ENCODE measurements around the gene NEBL. TPM values are rescaled to one million over a fixed set of nuclear protein-coding genes. Genes with fewer than 3 reads are reported as not detected.
A peak's percentile ranks its signal among the peaks of the same experiment; 100 is the strongest.

NEBL gene
- total and polyA plus RNA-seq, 2 of the 4 experiments (the other 2 are of a cell fraction), result under 0.01 TPM

GRCh38 chr10:20874261-20874660, 22.9 kb downstream of the NEBL start:
- Histone ChIP-seq H3K18ac (ENCODE audit: low read depth, low read length) (no peak overlapping the region), H3K14ac (replicated peaks; ENCODE audit: low read depth, low read length) (no peak overlapping the region), H2AK9ac (replicated peaks; ENCODE audit: low read depth, low read length, poor library complexity) (peak overlapping the region; percentile 55), H3K9me3 (ENCODE audit: control insufficient read depth, insufficient read depth, low read length) (0 out of 2 replicates have a peak, but pooled peaks cover 2% of the 10 kb centered on the region), H3K23ac (ENCODE audit: low read depth, low read length) (no peak overlapping the region), H3K4me2 (ENCODE audit: low read depth, low read length) (no peak overlapping the region), H3K4ac (ENCODE audit: low read depth, low read length) (no peak overlapping the region), H3K36me3 (ENCODE audit: control insufficient read depth, insufficient read depth, low read length) (no peaks in the 10 kb centered on the region), H2AK5ac (ENCODE audit: low read depth, low read length) (no peak overlapping the region), H4K91ac (ENCODE audit: insufficient read depth, low read depth, low read length) (no peak overlapping the region), H3K4me1 (ENCODE audit: control insufficient read depth, insufficient read depth, low read length) (no peaks in the 10 kb centered on the region), H3K79me1 (ENCODE audit: low read depth in 1 of 2, low read length in 2 of 2) (no peaks in the 10 kb centered on the region), H3K4me3 (ENCODE audit: insufficient read depth, low read depth, low read length) (no peak overlapping the region), H2BK5ac (ENCODE audit: low read depth, low read length, poor library complexity, severe bottlenecking) (no peak overlapping the region), H2BK120ac (ENCODE audit: low read depth, low read length) (no peak overlapping the region), H4K8ac (ENCODE audit: low read depth in 2 of 2, low read length in 2 of 2) (no peak overlapping the region), H3K27me3 (ENCODE audit: control insufficient read depth, insufficient read depth, low read length) (no peaks in the 10 kb centered on the region), H2BK20ac (ENCODE audit: low read depth, low read length) (no peak overlapping the region), H4K5ac (ENCODE audit: low read depth, low read length) (no peak overlapping the region), H2AFZ (replicated peaks; ENCODE audit: low read length, poor library complexity) (no peak overlapping the region), H3K9me1 (ENCODE audit: insufficient read depth, low read length) (no peaks in the 10 kb centered on the region), H3K9ac (ENCODE audit: low read depth, low read length) (no peak overlapping the region), H3K56ac (ENCODE audit: extremely low read depth, insufficient read depth, low read length) (no peak overlapping the region), H4K20me1 (ENCODE audit: insufficient read depth, low read length) (no peaks in the 10 kb centered on the region), H2BK15ac (ENCODE audit: low read depth, low read length) (no peak overlapping the region), H3K27ac (ENCODE audit: insufficient read depth, low read length) (no peak overlapping the region)
- ATAC-seq (ENCODE audit: low read depth) (no peak), DNase-seq (no peak)
- BruUV-seq (replicated peaks), result no TSS peak
- in situ Hi-C loops (cut with MboI; ENCODE audit: low sequenced_read_pairs), result no loop called here
- POLR2A ChIA-PET (ENCODE audit: unreplicated experiment), result no interaction called here
- CTCF ChIA-PET, result interaction anchor here (0.6 kb wide), 1 partner anchor 29 kb away, joined by 3 read pairs; no protein-coding TSS in a partner anchor
- intact Hi-C loops (cut with micrococcal nuclease), result no loop called here
- WGBS, 2 experiments (ENCODE audit: extremely low coverage in 2 of 2, insufficient read length in 1 of 2), result no CpG with 5 or more reads among the region's 2 CpGs
- TF ChIP-seq FOS (IDR thresholded peaks at IDR 0.05; ENCODE audit: low read depth, low read length) (no peak), CHD1 (IDR thresholded peaks at IDR 0.05; ENCODE audit: low read depth, low read length) (no peak), USF2 (IDR thresholded peaks at IDR 0.05; ENCODE audit: low read depth, low read length) (no peak), BHLHE40 (IDR thresholded peaks at IDR 0.05; ENCODE audit: low read depth, low read length) (no peak), MAFK (IDR thresholded peaks at IDR 0.05; ENCODE audit: low read depth, low read length) (no peak), CEBPB (IDR thresholded peaks at IDR 0.05; ENCODE audit: low read depth, low read length) (no peak), NFE2L2 (IDR thresholded peaks at IDR 0.05; ENCODE audit: low read depth, low read length) (no peak), RAD21 (IDR thresholded peaks at IDR 0.05; ENCODE audit: low read length) (no peak), RFX5 (IDR thresholded peaks at IDR 0.05; ENCODE audit: low read depth, low read length) (no peak), MAZ (IDR thresholded peaks at IDR 0.05; ENCODE audit: borderline replicate concordance, low read depth, low read length) (no peak), MXI1 (IDR thresholded peaks at IDR 0.05; ENCODE audit: borderline replicate concordance, low read depth, low read length) (no peak), RCOR1 (IDR thresholded peaks at IDR 0.05; ENCODE audit: insufficient replicate concordance, low read length) (no peak), SMC3 (IDR thresholded peaks at IDR 0.05; ENCODE audit: low read depth, low read length) (no peak), POLR2A (IDR thresholded peaks at IDR 0.05; ENCODE audit: low read depth, low read length) (no peak)
- TF ChIP-seq, protein P1, sequence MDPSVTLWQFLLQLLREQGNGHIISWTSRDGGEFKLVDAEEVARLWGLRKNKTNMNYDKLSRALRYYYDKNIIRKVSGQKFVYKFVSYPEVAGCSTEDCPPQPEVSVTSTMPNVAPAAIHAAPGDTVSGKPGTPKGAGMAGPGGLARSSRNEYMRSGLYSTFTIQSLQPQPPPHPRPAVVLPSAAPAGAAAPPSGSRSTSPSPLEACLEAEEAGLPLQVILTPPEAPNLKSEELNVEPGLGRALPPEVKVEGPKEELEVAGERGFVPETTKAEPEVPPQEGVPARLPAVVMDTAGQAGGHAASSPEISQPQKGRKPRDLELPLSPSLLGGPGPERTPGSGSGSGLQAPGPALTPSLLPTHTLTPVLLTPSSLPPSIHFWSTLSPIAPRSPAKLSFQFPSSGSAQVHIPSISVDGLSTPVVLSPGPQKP (IDR thresholded peaks at IDR 0.05; ENCODE audit: borderline replicate concordance, low read depth, low read length), result no peak
- TF ChIP-seq, protein P2, sequence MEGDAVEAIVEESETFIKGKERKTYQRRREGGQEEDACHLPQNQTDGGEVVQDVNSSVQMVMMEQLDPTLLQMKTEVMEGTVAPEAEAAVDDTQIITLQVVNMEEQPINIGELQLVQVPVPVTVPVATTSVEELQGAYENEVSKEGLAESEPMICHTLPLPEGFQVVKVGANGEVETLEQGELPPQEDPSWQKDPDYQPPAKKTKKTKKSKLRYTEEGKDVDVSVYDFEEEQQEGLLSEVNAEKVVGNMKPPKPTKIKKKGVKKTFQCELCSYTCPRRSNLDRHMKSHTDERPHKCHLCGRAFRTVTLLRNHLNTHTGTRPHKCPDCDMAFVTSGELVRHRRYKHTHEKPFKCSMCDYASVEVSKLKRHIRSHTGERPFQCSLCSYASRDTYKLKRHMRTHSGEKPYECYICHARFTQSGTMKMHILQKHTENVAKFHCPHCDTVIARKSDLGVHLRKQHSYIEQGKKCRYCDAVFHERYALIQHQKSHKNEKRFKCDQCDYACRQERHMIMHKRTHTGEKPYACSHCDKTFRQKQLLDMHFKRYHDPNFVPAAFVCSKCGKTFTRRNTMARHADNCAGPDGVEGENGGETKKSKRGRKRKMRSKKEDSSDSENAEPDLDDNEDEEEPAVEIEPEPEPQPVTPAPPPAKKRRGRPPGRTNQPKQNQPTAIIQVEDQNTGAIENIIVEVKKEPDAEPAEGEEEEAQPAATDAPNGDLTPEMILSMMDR (conservative IDR thresholded peaks at IDR 0.05; ENCODE audit: low read depth, low read length), result no peak
- dilution Hi-C loops (cut with HindIII; ENCODE audit: low sequenced_read_pairs, unreplicated experiment), result no loop called here

Data from IMR-90 (cell line).